HepG2 (cell line): ENCODE data around the gene ALB. TPM values are rescaled to one million over a fixed set of nuclear protein-coding genes. Genes with fewer than 3 reads are reported as not detected.

Experiments used
- CEBPG ChIP-seq: IDR thresholded peaks from 2 replicates; pipeline ENCODE4 v1.6.1; 2016
- ETV6 ChIP-seq: sonication (generic); formaldehyde crosslinking; conservative IDR thresholded peaks from 2 replicates; pipeline ENCODE4 v1.4.0; 2020; ENCODE audit warnings: missing genetic modification reagents
- HIC2 ChIP-seq: sonication (generic); formaldehyde crosslinking; IDR thresholded peaks from 2 replicates; pipeline ENCODE4 v1.9.0; 2022; ENCODE audit warnings: low read depth, missing genetic modification reagents
- IKZF4 ChIP-seq: sonication (generic); formaldehyde crosslinking; IDR thresholded peaks from 2 replicates; pipeline ENCODE4 v1.5.1; 2020; ENCODE audit warnings: borderline replicate concordance, mild to moderate bottlenecking, low read depth, missing genetic modification reagents; ENCODE audit errors: not compliant biosample characterization
- JUND ChIP-seq: sonication (generic); formaldehyde crosslinking; IDR thresholded peaks from 2 replicates; pipeline ENCODE4 v1.8.0; 2022; ENCODE audit warnings: mild to moderate bottlenecking, missing genetic modification reagents
- MBNL3 ChIP-seq: fragments of 250-450 bp; sonication (Bioruptor Pico); conservative IDR thresholded peaks from 2 replicates; pipeline ENCODE4 v1.8.0; 2022; ENCODE audit warnings: mild to moderate bottlenecking, inconsistent platforms
- MEIS2 ChIP-seq: sonication (generic); formaldehyde crosslinking; IDR thresholded peaks from 2 replicates; pipeline ENCODE4 v1.9.0; 2021; ENCODE audit warnings: mild to moderate bottlenecking, missing genetic modification reagents
- MYC ChIP-seq: sonication (generic); formaldehyde crosslinking; IDR thresholded peaks from 2 replicates; pipeline ENCODE4 v1.9.0; 2021; ENCODE audit warnings: missing genetic modification reagents, borderline replicate concordance
- POLR2AphosphoS5 ChIP-seq: IDR thresholded peaks from 2 replicates; pipeline ENCODE4 v1.6.1; 2012; ENCODE audit warnings: low read depth, low read length
- SRF ChIP-seq: IDR thresholded peaks from 2 replicates; pipeline ENCODE4 v1.6.1; 2011; ENCODE audit warnings: mild to moderate bottlenecking, low read depth, low read length, moderate library complexity
- SSRP1 ChIP-seq: IDR thresholded peaks from 2 replicates; pipeline ENCODE4 v1.6.1; 2016; ENCODE audit warnings: control low read depth
- TRAFD1 ChIP-seq: sonication (generic); formaldehyde crosslinking; IDR thresholded peaks from 2 replicates; pipeline ENCODE4 v1.5.1; 2020; ENCODE audit warnings: missing genetic modification reagents, mild to moderate bottlenecking, borderline replicate concordance
- U2AF2 ChIP-seq: fragments of 200-400 bp; formaldehyde crosslinking; IDR thresholded peaks from 2 replicates; pipeline ENCODE4 v1.6.1; 2017; ENCODE audit warnings: low read depth, mild to moderate bottlenecking, low read length
- XBP1 ChIP-seq: sonication (generic); formaldehyde crosslinking; IDR thresholded peaks from 2 replicates; pipeline ENCODE4 v1.5.0; 2020; ENCODE audit warnings: missing genetic modification reagents
- ZBTB4 ChIP-seq: sonication (generic); formaldehyde crosslinking; IDR thresholded peaks from 2 replicates; pipeline ENCODE4 v1.4.0; 2020; ENCODE audit warnings: missing genetic modification reagents, mild to moderate bottlenecking, borderline replicate concordance
- ZFX ChIP-seq: sonication (generic); formaldehyde crosslinking; IDR thresholded peaks from 2 replicates; pipeline ENCODE4 v1.4.0; 2020; ENCODE audit warnings: mild to moderate bottlenecking, low read depth, missing genetic modification reagents, moderate library complexity
- ZMYM2 ChIP-seq: sonication (generic); formaldehyde crosslinking; IDR thresholded peaks from 2 replicates; pipeline ENCODE4 v1.8.0; 2022; ENCODE audit warnings: mild to moderate bottlenecking, missing genetic modification reagents
- ZNF256 ChIP-seq: sonication (generic); formaldehyde crosslinking; conservative IDR thresholded peaks from 2 replicates; pipeline ENCODE4 v1.4.0; 2020; ENCODE audit warnings: missing genetic modification reagents
- ZNF343 ChIP-seq: sonication (generic); formaldehyde crosslinking; IDR thresholded peaks from 2 replicates; pipeline ENCODE4 v1.4.0; 2020; ENCODE audit warnings: mild to moderate bottlenecking, missing genetic modification reagents
- ZNF350 ChIP-seq: sonication (generic); formaldehyde crosslinking; IDR thresholded peaks from 2 replicates; pipeline ENCODE4 v1.4.0; 2020; ENCODE audit warnings: mild to moderate bottlenecking, low read depth, missing genetic modification reagents, borderline replicate concordance
- ZNF557 ChIP-seq: sonication (generic); formaldehyde crosslinking; IDR thresholded peaks from 2 replicates; pipeline ENCODE4 v1.4.0; 2020; ENCODE audit warnings: missing genetic modification reagents
- ZNF672 ChIP-seq: sonication (generic); formaldehyde crosslinking; IDR thresholded peaks from 2 replicates; pipeline ENCODE4 v1.8.1; 2022; ENCODE audit warnings: missing genetic modification reagents
- ZNF780A ChIP-seq: sonication (generic); formaldehyde crosslinking; IDR thresholded peaks from 2 replicates; pipeline ENCODE4 v1.8.0; 2022; ENCODE audit warnings: mild to moderate bottlenecking, missing genetic modification reagents, moderate library complexity
- ZNF883 ChIP-seq: sonication (generic); formaldehyde crosslinking; IDR thresholded peaks from 2 replicates; pipeline ENCODE4 v1.5.1; 2020; ENCODE audit warnings: mild to moderate bottlenecking, missing genetic modification reagents; ENCODE audit errors: not compliant biosample characterization
- polyA plus RNA-seq, 8 experiments: library from polyadenylated mRNA; depleted of rRNA in 3 of 8; stranded (reverse) in 7 of 8; unstranded in 1 of 8; fragments of >200 nt; fragmentation: Illumina TruSeq in 4 of 8; extraction: Trizol in 4 of 8; gene quantifications; 2 replicates each; pipeline versions ENCODE4 v1.2.1 to v1.2.3, GENCODE V29; 2011 to 2016; ENCODE audit warnings: low read depth in 4 of 8, missing spikeins in 1 of 8, mixed read lengths in 1 of 8; ENCODE audit not compliant: insufficient read depth in 1 of 8
- total RNA-seq, 5 experiments: library from RNA; depleted of rRNA; stranded (reverse); fragments of >200 nt; fragmentation: Illumina TruSeq; extraction: Trizol; gene quantifications; 2 replicates each; pipeline ENCODE4 v1.2.3, GENCODE V29; 2016; ENCODE audit warnings: low read depth in 1 of 5
- TF ChIP-seq, protein P1 (sequence below): sonication (generic); formaldehyde crosslinking; IDR thresholded peaks from 2 replicates; pipeline ENCODE4 v1.5.1; 2020; ENCODE audit warnings: mild to moderate bottlenecking, missing genetic modification reagents, borderline replicate concordance

Gene ALB
- total and polyA plus RNA-seq, 2 of the 13 experiments (the other 11 are each of a cell fraction or from before 2014, with no cell fraction given) = 22,259 to 22,625 TPM

- TF ChIP-seq TRAFD1 (CRISPR knock-in tag) (no peak), POLR2AphosphoS5 (peak; percentile 83), MBNL3 (no peak), HIC2 (CRISPR knock-in tag) (no peak), ZNF883 (no peak), ZNF557 (0 out of 2 replicates have a peak, but pooled peaks have one; percentile 47), ZNF672 (CRISPR knock-in tag) (no peak), ZMYM2 (no peak), MYC (CRISPR knock-in tag) (no peak), SRF (no peak), IKZF4 (CRISPR knock-in tag) (no peak), ETV6 (CRISPR knock-in tag) (no peak), CEBPG (no peak), XBP1 (CRISPR knock-in tag) (no peak), MEIS2 (CRISPR knock-in tag) (no peak), ZFX (CRISPR knock-in tag) (no peak), ZNF343 (no peak), ZBTB4 (CRISPR knock-in tag) (no peak), JUND (CRISPR knock-in tag) (no peak), U2AF2 (no peak), SSRP1 (CRISPR knock-in tag) (peak; percentile 97), ZNF780A (CRISPR knock-in tag) (no peak), ZNF350 (CRISPR knock-in tag) (no peak), ZNF256 (CRISPR knock-in tag) (peak; percentile 63; the same call in 1 of the 2 replicates)
- TF ChIP-seq, protein P1, sequence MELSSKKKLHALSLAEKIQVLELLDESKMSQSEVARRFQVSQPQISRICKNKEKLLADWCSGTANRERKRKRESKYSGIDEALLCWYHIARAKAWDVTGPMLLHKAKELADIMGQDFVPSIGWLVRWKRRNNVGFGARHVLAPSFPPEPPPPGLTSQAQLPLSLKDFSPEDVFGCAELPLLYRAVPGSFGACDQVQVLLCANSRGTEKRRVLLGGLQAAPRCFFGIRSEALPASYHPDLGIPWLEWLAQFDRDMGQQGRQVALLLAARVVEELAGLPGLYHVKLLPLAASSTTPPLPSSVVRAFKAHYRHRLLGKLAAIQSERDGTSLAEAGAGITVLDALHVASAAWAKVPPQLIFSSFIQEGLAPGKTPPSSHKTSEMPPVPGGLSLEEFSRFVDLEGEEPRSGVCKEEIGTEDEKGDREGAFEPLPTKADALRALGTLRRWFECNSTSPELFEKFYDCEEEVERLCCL (CRISPR knock-in tag) = no peak
Measured at GRCh38 chr4:73413294-73413755, 9.2 kb downstream of the ALB start (continued).
